Loucy (cell line): ENCODE measurements around the gene PPP3CA.

ENCODE experiments used
- H2AFZ ChIP-seq: fragments of 200-600 bp; sonication (generic); 2 replicates; pipeline ENCODE4 v1.6.0; 2016; ENCODE audit warnings: antibody characterized with exemption, mild to moderate bottlenecking, low read length, moderate library complexity
- H3F3A ChIP-seq: fragments of 200-600 bp; 2 replicates; pipeline ENCODE4 v1.6.0; 2016; ENCODE audit warnings: antibody characterized with exemption, low read depth, mild to moderate bottlenecking
- H3K27me3 ChIP-seq: fragments of 200-600 bp; sonication (generic); 2 replicates; pipeline ENCODE4 v1.6.1; 2014; ENCODE audit warnings: low read length, mild to moderate bottlenecking; ENCODE audit not compliant: insufficient read depth, poor library complexity, severe bottlenecking
- H3K36me3 ChIP-seq: fragments of 200-600 bp; sonication (generic); 2 replicates; pipeline ENCODE4 v1.6.1; 2016; ENCODE audit warnings: low read length; ENCODE audit not compliant: insufficient read depth
- H3K4me1 ChIP-seq: fragments of 200-600 bp; sonication (generic); 2 replicates; pipeline ENCODE4 v1.5.1; 2014; ENCODE audit warnings: low read length, mild to moderate bottlenecking; ENCODE audit not compliant: insufficient read depth, poor library complexity, severe bottlenecking
- H3K4me2 ChIP-seq: fragments of 200-600 bp; sonication (generic); 2 replicates; pipeline ENCODE4 v1.6.0; 2014; ENCODE audit warnings: antibody characterized with exemption, low read length, low read depth, mild to moderate bottlenecking; ENCODE audit not compliant: poor library complexity, severe bottlenecking
- H3K4me3 ChIP-seq: fragments of 200-600 bp; sonication (generic); 2 replicates; pipeline ENCODE4 v1.5.1; 2014; ENCODE audit warnings: low read length, mild to moderate bottlenecking, mixed read lengths; ENCODE audit not compliant: poor library complexity, severe bottlenecking
- H3K79me2 ChIP-seq: fragments of 200-600 bp; sonication (generic); 2 replicates; pipeline ENCODE4 v1.6.1; 2014; ENCODE audit warnings: low read length; ENCODE audit not compliant: insufficient read depth
- H3K9ac ChIP-seq: fragments of 200-600 bp; sonication (generic); 2 replicates; pipeline ENCODE4 v1.6.0; 2014; ENCODE audit warnings: mild to moderate bottlenecking, low read depth, low read length, moderate library complexity; ENCODE audit not compliant: poor library complexity, severe bottlenecking
- H3K9me2 ChIP-seq: fragments of 200-600 bp; sonication (generic); replicated peaks from 2 replicates; pipeline ENCODE4 v1.6.1; 2016; ENCODE audit warnings: low read depth, low read length, mixed read lengths
- H3K9me3 ChIP-seq: fragments of 200-600 bp; sonication (generic); 2 replicates; pipeline ENCODE4 v1.6.1; 2014; ENCODE audit warnings: mild to moderate bottlenecking, antibody characterized with exemption, low read length, low read depth; ENCODE audit not compliant: insufficient read depth
- H4K20me1 ChIP-seq: fragments of 200-600 bp; sonication (generic); 2 replicates; pipeline ENCODE4 v1.6.0; 2014; ENCODE audit warnings: antibody characterized with exemption, low read length, mild to moderate bottlenecking; ENCODE audit not compliant: insufficient read depth, poor library complexity, severe bottlenecking
- EZH2phosphoT487 ChIP-seq: fragments of 200-600 bp; IDR thresholded peaks from 2 replicates; pipeline ENCODE4 v1.6.1; 2018; ENCODE audit warnings: antibody characterized with exemption, mild to moderate bottlenecking, moderate library complexity, borderline replicate concordance
- TF ChIP-seq, protein P1 (sequence below): fragments of 200-600 bp; sonication (generic); conservative IDR thresholded peaks from 2 replicates; pipeline ENCODE4 v1.5.1; 2014; ENCODE audit warnings: mild to moderate bottlenecking, antibody characterized with exemption, low read length

The PPP3CA gene

GRCh38 chr4:101299899-101300540 lies 47.3 kb downstream of the PPP3CA start:
- Histone ChIP-seq H3K9me3 (no peaks in the 10 kb centered on the region), H4K20me1 (no peaks in the 10 kb centered on the region), H3K79me2 (peaks cover 22% of the 10 kb centered on the region; the same call in 1 of the 2 replicates), H3K4me2 (no peak overlapping the region), H3K27me3 (no peaks in the 10 kb centered on the region), H3K36me3 (no peaks in the 10 kb centered on the region), H2AFZ (no peak overlapping the region), H3K9ac (no peak overlapping the region), H3K4me3 (no peak overlapping the region), H3F3A (no peaks in the 10 kb centered on the region), H3K4me1 (peaks cover 8% of the 10 kb centered on the region), H3K9me2 (no peaks in the 10 kb centered on the region)
- TF ChIP-seq EZH2phosphoT487, result no peak
- TF ChIP-seq, protein P1, sequence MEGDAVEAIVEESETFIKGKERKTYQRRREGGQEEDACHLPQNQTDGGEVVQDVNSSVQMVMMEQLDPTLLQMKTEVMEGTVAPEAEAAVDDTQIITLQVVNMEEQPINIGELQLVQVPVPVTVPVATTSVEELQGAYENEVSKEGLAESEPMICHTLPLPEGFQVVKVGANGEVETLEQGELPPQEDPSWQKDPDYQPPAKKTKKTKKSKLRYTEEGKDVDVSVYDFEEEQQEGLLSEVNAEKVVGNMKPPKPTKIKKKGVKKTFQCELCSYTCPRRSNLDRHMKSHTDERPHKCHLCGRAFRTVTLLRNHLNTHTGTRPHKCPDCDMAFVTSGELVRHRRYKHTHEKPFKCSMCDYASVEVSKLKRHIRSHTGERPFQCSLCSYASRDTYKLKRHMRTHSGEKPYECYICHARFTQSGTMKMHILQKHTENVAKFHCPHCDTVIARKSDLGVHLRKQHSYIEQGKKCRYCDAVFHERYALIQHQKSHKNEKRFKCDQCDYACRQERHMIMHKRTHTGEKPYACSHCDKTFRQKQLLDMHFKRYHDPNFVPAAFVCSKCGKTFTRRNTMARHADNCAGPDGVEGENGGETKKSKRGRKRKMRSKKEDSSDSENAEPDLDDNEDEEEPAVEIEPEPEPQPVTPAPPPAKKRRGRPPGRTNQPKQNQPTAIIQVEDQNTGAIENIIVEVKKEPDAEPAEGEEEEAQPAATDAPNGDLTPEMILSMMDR, result no peak

DNA sequence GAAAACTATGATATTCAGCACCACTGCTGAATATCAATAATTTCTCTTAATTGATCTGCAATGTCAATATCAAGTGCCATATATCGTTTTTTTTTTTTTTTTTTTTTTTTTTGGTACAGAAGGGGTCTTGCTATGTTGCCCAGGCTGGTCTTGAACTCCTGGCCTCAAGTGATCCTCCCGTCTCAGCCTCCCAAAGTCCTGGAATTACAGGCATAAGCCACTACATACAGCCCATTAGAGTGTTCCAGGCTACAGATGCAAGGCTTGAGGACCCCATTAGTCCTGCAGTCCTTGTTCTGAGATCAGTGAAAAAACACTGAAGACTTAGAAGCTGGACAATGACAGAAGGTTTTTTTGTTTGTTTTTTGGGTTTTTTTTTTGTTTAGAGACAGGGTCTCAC lies 48.3 kb downstream of the PPP3CA start:
- Histone ChIP-seq H3K4me3 (no peak overlapping the region), H3K4me2 (no peak overlapping the region), H3K79me2 (peaks cover 19% of the 10 kb centered on the region), H3K9me2 (no peaks in the 10 kb centered on the region), H3K9me3 (no peaks in the 10 kb centered on the region), H3K9ac (no peak overlapping the region), H2AFZ (no peak overlapping the region), H3F3A (no peaks in the 10 kb centered on the region), H3K36me3 (no peaks in the 10 kb centered on the region), H3K27me3 (no peaks in the 10 kb centered on the region), H3K4me1 (peaks cover 3% of the 10 kb centered on the region), H4K20me1 (no peaks in the 10 kb centered on the region)
- TF ChIP-seq, protein P1, result no peak
- TF ChIP-seq EZH2phosphoT487, result no peak

DNA sequence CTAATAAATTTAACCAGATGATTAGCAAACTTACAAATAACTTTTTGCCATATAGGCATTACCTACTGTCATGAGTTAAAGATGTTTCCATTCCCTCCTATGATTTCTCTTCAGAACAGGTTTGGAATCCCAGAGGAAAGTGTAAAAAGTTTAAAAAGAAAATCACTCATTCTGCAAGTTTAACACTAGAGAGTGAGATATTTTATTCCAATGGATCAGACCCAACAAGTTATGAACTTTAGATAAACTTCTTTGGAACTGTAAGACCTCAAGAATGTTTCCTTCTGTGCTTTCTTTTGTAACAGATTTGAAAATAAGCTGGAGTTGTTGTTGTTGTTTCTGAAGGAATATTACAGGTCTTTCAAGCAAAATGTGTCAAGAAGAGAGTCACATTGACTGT lies 51.6 kb downstream of the PPP3CA start:
- H3K79me2 ChIP-seq, result peaks cover 24% of the 10 kb centered on the region
- H4K20me1 ChIP-seq, result peaks cover 4% of the 10 kb centered on the region

More for the DNA sequence above, 51.6 kb downstream of the PPP3CA start:
- Histone ChIP-seq H3K4me3 (no peak overlapping the region), H3K36me3 (no peaks in the 10 kb centered on the region), H3F3A (no peaks in the 10 kb centered on the region), H3K4me2 (no peak overlapping the region), H3K4me1 (peaks cover 3% of the 10 kb centered on the region), H3K27me3 (no peaks in the 10 kb centered on the region), H2AFZ (no peak overlapping the region), H3K9ac (no peak overlapping the region), H3K9me3 (no peaks in the 10 kb centered on the region), H3K9me2 (no peaks in the 10 kb centered on the region)
- TF ChIP-seq EZH2phosphoT487, result no peak
- TF ChIP-seq, protein P1, result no peak
